ENCODE measurements around the gene AGER. TPM values are rescaled to one million over a fixed set of nuclear protein-coding genes. Genes with fewer than 3 reads are reported as not detected.

Gene AGER
- 1 to 10 TPM; 3.0 to 4.9 TPM for total RNA-seq

- ATAC-seq, result no peak
- intact Hi-C loops (cut with DNase I), result no loop called here
These were observed at the start of gene AGER for GRCh38 chr6:32184084-32184640. Gene AGER (minus strand): TSS chr6:32184253. CDS start chr6:32184222, 31 bp downstream.

GRCh38 chr6:32226434-32226833, 42.4 kb upstream of the AGER start:
- H3K9me3 ChIP-seq, result no peaks in the 10 kb centered on the region
- no peak for ATAC-seq
- 84 to 91% methylated on average over 7 of the region's 7 CpGs for WGBS, 2 donors
- H3K27me3 ChIP-seq, result no peaks in the 10 kb centered on the region
- TF ChIP-seq POLR2A (IDR thresholded peaks at IDR 0.05) (no peak), CTCF (IDR thresholded peaks at IDR 0.05) (no peak)
- H3K4me3 ChIP-seq, result no peak overlapping the region
- no peak overlapping the region for H3K27ac ChIP-seq
- DNase-seq, result no peak
- intact Hi-C loops (cut with DNase I), result no loop called here
- H3K4me1 ChIP-seq, result no peaks in the 10 kb centered on the region
- H3K36me3 ChIP-seq (replicated peaks in 1 of 2; ENCODE audit: insufficient read depth in 1 of 2, low read depth in 2 of 2), result no peaks in the 10 kb centered on the region

More at GRCh38 chr6:32184084-32184640, at the start of gene AGER:
- Histone ChIP-seq H3K27me3 (no peaks in the 10 kb centered on the region), H3K4me1 (peaks cover 33% of the 10 kb centered on the region), H3K4me3 (no peak within 1 kb of the TSS), H3K27ac (peak within 1 kb of the TSS in 2 of 4 donors; percentile 12 to 13), H3K36me3 (replicated peaks in 1 of 2; ENCODE audit: insufficient read depth in 1 of 2, low read depth in 2 of 2) (peaks cover 0 to 6% of the 10 kb centered on the region in 2 donors), H3K9me3 (no peaks in the 10 kb centered on the region)
- no peak for TF ChIP-seq CTCF (IDR thresholded peaks at IDR 0.05)
- no peak for TF ChIP-seq POLR2A (IDR thresholded peaks at IDR 0.05)
- 74% methylated on average over 5 to 6 of the region's 6 CpGs for WGBS, 2 donors
- DNase-seq, result no peak

DNA sequence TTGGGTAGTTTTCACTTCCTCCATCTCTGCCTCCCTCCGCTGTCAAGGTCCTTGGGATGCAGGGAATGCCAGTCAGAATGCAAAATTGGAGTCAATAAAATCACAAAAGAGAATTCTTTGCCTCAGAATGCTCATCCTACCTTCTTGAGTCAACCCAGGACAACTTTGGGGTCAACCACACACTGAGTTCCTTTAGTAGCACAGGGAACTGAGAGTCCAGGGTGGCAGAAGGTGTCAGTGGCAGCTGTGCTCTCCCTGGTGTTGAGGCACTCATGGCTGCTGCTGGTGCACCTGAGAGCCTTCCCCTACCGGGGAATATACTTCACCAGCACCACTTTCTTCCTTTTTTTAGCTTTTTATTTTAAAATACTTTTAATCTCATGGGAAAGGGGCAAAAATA, 40.6 kb upstream of the AGER start:
- no peaks in the 10 kb centered on the region for H3K36me3 ChIP-seq (replicated peaks in 1 of 2; ENCODE audit: insufficient read depth in 1 of 2, low read depth in 2 of 2)
- H3K27me3 ChIP-seq, result no peaks in the 10 kb centered on the region
- H3K4me1 ChIP-seq, result no peaks in the 10 kb centered on the region
- no peaks in the 10 kb centered on the region for H3K9me3 ChIP-seq
- ATAC-seq, result no peak
- no peak for TF ChIP-seq POLR2A (IDR thresholded peaks at IDR 0.05)
- no peak for TF ChIP-seq CTCF (IDR thresholded peaks at IDR 0.05)
- no peak for DNase-seq
- H3K4me3 ChIP-seq, result no peak overlapping the region
- WGBS, 2 donors, result 59 to 66% methylated on average over 2 of the region's 2 CpGs
- H3K27ac ChIP-seq, result no peak overlapping the region
- intact Hi-C loops (cut with DNase I), result no loop called here

- intact Hi-C loops (cut with DNase I), result no loop called here
- DNase-seq (no peak), ATAC-seq (no peak)
- Histone ChIP-seq H3K4me1 (no peaks in the 10 kb centered on the region), H3K9me3 (no peaks in the 10 kb centered on the region), H3K4me3 (no peak within 1 kb of the TSS), H3K36me3 (replicated peaks in 1 of 2; ENCODE audit: insufficient read depth in 1 of 2, low read depth in 2 of 2) (no peaks in the 10 kb centered on the region), H3K27ac (peak within 1 kb of the TSS in 1 of 4 donors; percentile 25), H3K27me3 (no peaks in the 10 kb centered on the region)
- WGBS, 2 donors, result 40 to 44% methylated on average over 19 to 20 of the region's 20 CpGs
- TF ChIP-seq POLR2A (IDR thresholded peaks at IDR 0.05) (peak in 1 of 3 donors; percentile 14), CTCF (IDR thresholded peaks at IDR 0.05) (no peak)
These were observed 39.5 kb upstream of the AGER start, which contains the start of gene NOTCH4 for GRCh38 chr6:32223258-32224235. Gene NOTCH4 (minus strand): TSS chr6:32224067. CDS start chr6:32223928, 139 bp downstream.
